WTC11 (cell line): Measurements from ENCODE around the gene GRM5. TPM values are rescaled to one million over a fixed set of nuclear protein-coding genes. Genes with fewer than 3 reads are reported as not detected.

Experiments
- ATAC-seq: fragments of 200-7000 bp; cut with Tn5 transposase; 2 replicates; pipeline ENCODE4 v1.10.0; 2021; ENCODE audit warnings: mild to moderate bottlenecking, moderate library complexity
- CTCF ChIA-PET: fragments of 300-600 bp; sonication (Branson Sonifier 250); formaldehyde crosslinking; loops from one replicate; lab custom pipeline; 2021; ENCODE audit warnings: antibody characterized with exemption; lab: Charles Lee
- POLR2A ChIA-PET: fragments of 350-600 bp; sonication (Branson Sonifier 250); formaldehyde crosslinking; loops from one replicate; lab custom pipeline; 2021; ENCODE audit warnings: antibody characterized with exemption; lab: Charles Lee
- DNase-seq: peaks from one replicate; pipeline ENCODE4 v3.0.0; 2021; ENCODE audit warnings: low spot score
- H3K27ac Mint-ChIP-seq: 2 replicates; pipeline ENCODE4 v1.8.0; 2021; ENCODE audit warnings: mixed read lengths
- H3K27me3 Mint-ChIP-seq: 2 replicates; pipeline ENCODE4 v1.8.0; 2021; ENCODE audit warnings: low read depth, mild to moderate bottlenecking, moderate library complexity, mixed read lengths
- H3K36me3 Mint-ChIP-seq: 2 replicates; pipeline ENCODE4 v1.8.0; 2021; ENCODE audit warnings: mixed read lengths
- H3K4me1 Mint-ChIP-seq: 2 replicates; pipeline ENCODE4 v1.8.0; 2022; ENCODE audit warnings: mixed read lengths
- H3K4me3 Mint-ChIP-seq: 2 replicates; pipeline ENCODE4 v1.8.0; 2021; ENCODE audit warnings: mild to moderate bottlenecking, moderate library complexity, mixed read lengths
- H3K9me3 Mint-ChIP-seq: 2 replicates; pipeline ENCODE4 v1.8.0; 2021; ENCODE audit warnings: mixed read lengths
- GTF2I ChIP-seq: fragments of 250-450 bp; sonication (Bioruptor Pico); conservative IDR thresholded peaks from 2 replicates; pipeline ENCODE4 v1.4.0; 2021; ENCODE audit warnings: mild to moderate bottlenecking
- HMGA2 ChIP-seq: fragments of 250-450 bp; sonication (Bioruptor Pico); IDR thresholded peaks from 2 replicates; pipeline ENCODE4 v1.4.0; 2021; ENCODE audit warnings: mild to moderate bottlenecking, moderate library complexity
- SMAD3 ChIP-seq: sonication (generic); formaldehyde crosslinking; IDR thresholded peaks from 2 replicates; pipeline ENCODE4 v1.8.0; 2022; ENCODE audit warnings: missing genetic modification reagents, mild to moderate bottlenecking, borderline replicate concordance
- SOX15 ChIP-seq: fragments of 250-450 bp; sonication (Bioruptor Pico); IDR thresholded peaks from 2 replicates; pipeline ENCODE4 v1.9.0; 2021; ENCODE audit warnings: mild to moderate bottlenecking
- ZBTB21 ChIP-seq: sonication (generic); formaldehyde crosslinking; IDR thresholded peaks from 2 replicates; pipeline ENCODE4 v1.8.1; 2023; ENCODE audit warnings: mild to moderate bottlenecking, missing genetic modification reagents, borderline replicate concordance
- ZNF219 ChIP-seq: sonication (generic); formaldehyde crosslinking; IDR thresholded peaks from 2 replicates; pipeline ENCODE4 v1.8.0; 2023; ENCODE audit warnings: missing genetic modification reagents, mild to moderate bottlenecking, borderline replicate concordance
- ZNF423 ChIP-seq: fragments of 250-450 bp; sonication (Bioruptor Pico); IDR thresholded peaks from 2 replicates; pipeline ENCODE4 v2.1.2; 2022; ENCODE audit warnings: mild to moderate bottlenecking, moderate library complexity
- total RNA-seq: library from RNA; stranded (reverse); gene quantifications from 3 replicates; pipeline ENCODE4 v1.2.3, GENCODE V29; 2021
- TF ChIP-seq, protein P1 (sequence below): fragments of 250-450 bp; sonication (Bioruptor Pico); IDR thresholded peaks from 2 replicates; pipeline ENCODE4 v1.9.0; 2021; ENCODE audit warnings: mild to moderate bottlenecking, borderline replicate concordance
- TF ChIP-seq, protein P2 (sequence below): sonication (generic); formaldehyde crosslinking; conservative IDR thresholded peaks from 2 replicates; pipeline ENCODE4 v1.8.1; 2022; ENCODE audit warnings: mild to moderate bottlenecking, missing genetic modification reagents
- TF ChIP-seq, protein P3 (sequence below): fragments of 250-450 bp; sonication (Bioruptor Pico); IDR thresholded peaks from 2 replicates; pipeline ENCODE4 v1.9.0; 2021; ENCODE audit warnings: mild to moderate bottlenecking
- TF ChIP-seq, protein P4 (sequence below): fragments of 250-450 bp; sonication (Bioruptor Pico); conservative IDR thresholded peaks from 2 replicates; pipeline ENCODE4 v1.9.0; 2021; ENCODE audit warnings: mild to moderate bottlenecking
- TF ChIP-seq, protein P5 (sequence below): sonication (generic); formaldehyde crosslinking; IDR thresholded peaks from 2 replicates; pipeline ENCODE4 v1.8.0; 2023; ENCODE audit warnings: mild to moderate bottlenecking, missing genetic modification reagents
- TF ChIP-seq, protein P6 (sequence below): sonication (generic); formaldehyde crosslinking; IDR thresholded peaks from 2 replicates; pipeline ENCODE4 v1.8.1; 2023; ENCODE audit warnings: mild to moderate bottlenecking, missing genetic modification reagents, moderate library complexity
- TF ChIP-seq, protein P7 (sequence below): sonication (generic); formaldehyde crosslinking; IDR thresholded peaks from 2 replicates; pipeline ENCODE4 v1.8.0; 2022; ENCODE audit warnings: mild to moderate bottlenecking, missing genetic modification reagents
- TF ChIP-seq, protein P8 (sequence below): sonication (generic); formaldehyde crosslinking; IDR thresholded peaks from 2 replicates; pipeline ENCODE4 v1.8.1; 2022; ENCODE audit warnings: mild to moderate bottlenecking, missing genetic modification reagents, moderate library complexity, borderline replicate concordance

GRM5 gene
- total RNA-seq, 1 experiment from 2014 or later: 0.13 TPM

DNA sequence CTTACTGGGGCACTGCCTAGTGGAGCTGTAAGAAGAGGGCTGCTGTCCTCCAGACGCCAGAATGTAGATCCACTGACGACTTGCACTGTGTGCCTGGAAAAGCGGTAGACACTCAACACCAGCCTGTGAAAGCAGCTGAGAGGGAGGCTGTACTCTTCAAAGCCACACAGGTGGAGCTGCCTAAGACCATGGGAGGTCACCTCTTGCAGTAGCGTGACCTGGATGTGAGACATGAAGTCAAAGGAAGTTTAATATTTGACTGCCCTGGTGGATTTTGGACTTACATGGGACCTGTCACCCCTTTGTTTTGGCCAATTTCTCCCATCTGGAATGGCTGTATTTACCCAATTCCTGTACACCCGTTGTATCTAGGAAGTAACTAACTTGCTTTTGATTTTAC is 531.6 kb downstream of the GRM5 start:
- Mint-ChIP-seq H3K4me3 (no peak overlapping the region), H3K27me3 (no peaks in the 10 kb centered on the region), H3K4me1 (no peaks in the 10 kb centered on the region), H3K27ac (no peak overlapping the region), H3K36me3 (no peaks in the 10 kb centered on the region), H3K9me3 (0 out of 2 replicates have a peak, but pooled peaks cover 3% of the 10 kb centered on the region)
- POLR2A ChIA-PET: interaction anchor here (0.6 kb wide), 1 partner anchor 395 kb away, joined by 6 read pairs; no protein-coding TSS in a partner anchor
- TF ChIP-seq HMGA2 (CRISPR knock-in tag) (no peak), ZBTB21 (CRISPR knock-in tag) (no peak), SMAD3 (CRISPR knock-in tag) (no peak), ZNF423 (no peak), SOX15 (CRISPR knock-in tag) (no peak), GTF2I (CRISPR knock-in tag) (no peak), ZNF219 (no peak)
- TF ChIP-seq, protein P1, sequence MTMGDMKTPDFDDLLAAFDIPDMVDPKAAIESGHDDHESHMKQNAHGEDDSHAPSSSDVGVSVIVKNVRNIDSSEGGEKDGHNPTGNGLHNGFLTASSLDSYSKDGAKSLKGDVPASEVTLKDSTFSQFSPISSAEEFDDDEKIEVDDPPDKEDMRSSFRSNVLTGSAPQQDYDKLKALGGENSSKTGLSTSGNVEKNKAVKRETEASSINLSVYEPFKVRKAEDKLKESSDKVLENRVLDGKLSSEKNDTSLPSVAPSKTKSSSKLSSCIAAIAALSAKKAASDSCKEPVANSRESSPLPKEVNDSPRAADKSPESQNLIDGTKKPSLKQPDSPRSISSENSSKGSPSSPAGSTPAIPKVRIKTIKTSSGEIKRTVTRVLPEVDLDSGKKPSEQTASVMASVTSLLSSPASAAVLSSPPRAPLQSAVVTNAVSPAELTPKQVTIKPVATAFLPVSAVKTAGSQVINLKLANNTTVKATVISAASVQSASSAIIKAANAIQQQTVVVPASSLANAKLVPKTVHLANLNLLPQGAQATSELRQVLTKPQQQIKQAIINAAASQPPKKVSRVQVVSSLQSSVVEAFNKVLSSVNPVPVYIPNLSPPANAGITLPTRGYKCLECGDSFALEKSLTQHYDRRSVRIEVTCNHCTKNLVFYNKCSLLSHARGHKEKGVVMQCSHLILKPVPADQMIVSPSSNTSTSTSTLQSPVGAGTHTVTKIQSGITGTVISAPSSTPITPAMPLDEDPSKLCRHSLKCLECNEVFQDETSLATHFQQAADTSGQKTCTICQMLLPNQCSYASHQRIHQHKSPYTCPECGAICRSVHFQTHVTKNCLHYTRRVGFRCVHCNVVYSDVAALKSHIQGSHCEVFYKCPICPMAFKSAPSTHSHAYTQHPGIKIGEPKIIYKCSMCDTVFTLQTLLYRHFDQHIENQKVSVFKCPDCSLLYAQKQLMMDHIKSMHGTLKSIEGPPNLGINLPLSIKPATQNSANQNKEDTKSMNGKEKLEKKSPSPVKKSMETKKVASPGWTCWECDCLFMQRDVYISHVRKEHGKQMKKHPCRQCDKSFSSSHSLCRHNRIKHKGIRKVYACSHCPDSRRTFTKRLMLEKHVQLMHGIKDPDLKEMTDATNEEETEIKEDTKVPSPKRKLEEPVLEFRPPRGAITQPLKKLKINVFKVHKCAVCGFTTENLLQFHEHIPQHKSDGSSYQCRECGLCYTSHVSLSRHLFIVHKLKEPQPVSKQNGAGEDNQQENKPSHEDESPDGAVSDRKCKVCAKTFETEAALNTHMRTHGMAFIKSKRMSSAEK (CRISPR knock-in tag): no peak
- TF ChIP-seq, protein P2, sequence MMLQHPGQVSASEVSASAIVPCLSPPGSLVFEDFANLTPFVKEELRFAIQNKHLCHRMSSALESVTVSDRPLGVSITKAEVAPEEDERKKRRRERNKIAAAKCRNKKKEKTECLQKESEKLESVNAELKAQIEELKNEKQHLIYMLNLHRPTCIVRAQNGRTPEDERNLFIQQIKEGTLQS (CRISPR knock-in tag): no peak
- TF ChIP-seq, protein P3, sequence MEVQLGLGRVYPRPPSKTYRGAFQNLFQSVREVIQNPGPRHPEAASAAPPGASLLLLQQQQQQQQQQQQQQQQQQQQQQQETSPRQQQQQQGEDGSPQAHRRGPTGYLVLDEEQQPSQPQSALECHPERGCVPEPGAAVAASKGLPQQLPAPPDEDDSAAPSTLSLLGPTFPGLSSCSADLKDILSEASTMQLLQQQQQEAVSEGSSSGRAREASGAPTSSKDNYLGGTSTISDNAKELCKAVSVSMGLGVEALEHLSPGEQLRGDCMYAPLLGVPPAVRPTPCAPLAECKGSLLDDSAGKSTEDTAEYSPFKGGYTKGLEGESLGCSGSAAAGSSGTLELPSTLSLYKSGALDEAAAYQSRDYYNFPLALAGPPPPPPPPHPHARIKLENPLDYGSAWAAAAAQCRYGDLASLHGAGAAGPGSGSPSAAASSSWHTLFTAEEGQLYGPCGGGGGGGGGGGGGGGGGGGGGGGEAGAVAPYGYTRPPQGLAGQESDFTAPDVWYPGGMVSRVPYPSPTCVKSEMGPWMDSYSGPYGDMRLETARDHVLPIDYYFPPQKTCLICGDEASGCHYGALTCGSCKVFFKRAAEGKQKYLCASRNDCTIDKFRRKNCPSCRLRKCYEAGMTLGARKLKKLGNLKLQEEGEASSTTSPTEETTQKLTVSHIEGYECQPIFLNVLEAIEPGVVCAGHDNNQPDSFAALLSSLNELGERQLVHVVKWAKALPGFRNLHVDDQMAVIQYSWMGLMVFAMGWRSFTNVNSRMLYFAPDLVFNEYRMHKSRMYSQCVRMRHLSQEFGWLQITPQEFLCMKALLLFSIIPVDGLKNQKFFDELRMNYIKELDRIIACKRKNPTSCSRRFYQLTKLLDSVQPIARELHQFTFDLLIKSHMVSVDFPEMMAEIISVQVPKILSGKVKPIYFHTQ (CRISPR knock-in tag): no peak
- TF ChIP-seq, protein P4, sequence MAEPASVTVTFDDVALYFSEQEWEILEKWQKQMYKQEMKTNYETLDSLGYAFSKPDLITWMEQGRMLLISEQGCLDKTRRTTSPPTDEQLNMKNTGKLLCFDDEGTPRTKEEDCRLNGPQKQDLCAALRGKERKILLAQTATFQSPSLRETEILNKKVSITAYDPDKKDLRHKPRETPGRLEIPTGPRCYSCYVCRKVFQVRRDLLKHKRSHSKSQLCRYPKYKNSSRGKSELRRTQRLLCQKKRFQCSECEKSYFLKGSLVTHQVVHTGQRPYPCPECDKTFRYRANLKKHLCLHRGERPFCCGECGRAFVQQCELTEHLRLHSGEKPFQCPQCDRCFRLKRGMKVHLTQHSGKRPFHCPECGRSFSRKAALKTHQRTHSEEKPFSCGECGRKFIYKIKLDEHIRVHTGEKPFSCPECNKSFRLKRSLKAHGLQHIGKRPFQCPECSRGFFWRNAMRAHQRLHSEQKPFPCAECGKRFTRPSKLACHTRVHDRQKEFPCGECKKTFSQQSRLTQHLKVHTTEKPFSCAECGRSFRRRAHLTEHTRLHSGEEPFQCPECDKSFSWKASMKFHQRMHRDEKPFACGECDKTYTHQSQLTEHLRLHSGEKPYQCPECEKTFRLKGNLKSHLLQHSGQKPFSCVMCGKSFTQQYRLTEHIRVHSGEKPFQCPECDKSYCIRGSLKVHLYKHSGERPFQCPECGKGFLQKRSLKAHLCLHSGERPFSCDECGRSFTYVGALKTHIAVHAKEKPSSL: no peak
- TF ChIP-seq, protein P5, sequence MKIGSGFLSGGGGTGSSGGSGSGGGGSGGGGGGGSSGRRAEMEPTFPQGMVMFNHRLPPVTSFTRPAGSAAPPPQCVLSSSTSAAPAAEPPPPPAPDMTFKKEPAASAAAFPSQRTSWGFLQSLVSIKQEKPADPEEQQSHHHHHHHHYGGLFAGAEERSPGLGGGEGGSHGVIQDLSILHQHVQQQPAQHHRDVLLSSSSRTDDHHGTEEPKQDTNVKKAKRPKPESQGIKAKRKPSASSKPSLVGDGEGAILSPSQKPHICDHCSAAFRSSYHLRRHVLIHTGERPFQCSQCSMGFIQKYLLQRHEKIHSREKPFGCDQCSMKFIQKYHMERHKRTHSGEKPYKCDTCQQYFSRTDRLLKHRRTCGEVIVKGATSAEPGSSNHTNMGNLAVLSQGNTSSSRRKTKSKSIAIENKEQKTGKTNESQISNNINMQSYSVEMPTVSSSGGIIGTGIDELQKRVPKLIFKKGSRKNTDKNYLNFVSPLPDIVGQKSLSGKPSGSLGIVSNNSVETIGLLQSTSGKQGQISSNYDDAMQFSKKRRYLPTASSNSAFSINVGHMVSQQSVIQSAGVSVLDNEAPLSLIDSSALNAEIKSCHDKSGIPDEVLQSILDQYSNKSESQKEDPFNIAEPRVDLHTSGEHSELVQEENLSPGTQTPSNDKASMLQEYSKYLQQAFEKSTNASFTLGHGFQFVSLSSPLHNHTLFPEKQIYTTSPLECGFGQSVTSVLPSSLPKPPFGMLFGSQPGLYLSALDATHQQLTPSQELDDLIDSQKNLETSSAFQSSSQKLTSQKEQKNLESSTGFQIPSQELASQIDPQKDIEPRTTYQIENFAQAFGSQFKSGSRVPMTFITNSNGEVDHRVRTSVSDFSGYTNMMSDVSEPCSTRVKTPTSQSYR: no peak
- TF ChIP-seq, protein P6, sequence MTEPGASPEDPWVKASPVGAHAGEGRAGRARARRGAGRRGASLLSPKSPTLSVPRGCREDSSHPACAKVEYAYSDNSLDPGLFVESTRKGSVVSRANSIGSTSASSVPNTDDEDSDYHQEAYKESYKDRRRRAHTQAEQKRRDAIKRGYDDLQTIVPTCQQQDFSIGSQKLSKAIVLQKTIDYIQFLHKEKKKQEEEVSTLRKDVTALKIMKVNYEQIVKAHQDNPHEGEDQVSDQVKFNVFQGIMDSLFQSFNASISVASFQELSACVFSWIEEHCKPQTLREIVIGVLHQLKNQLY (CRISPR knock-in tag): no peak
- TF ChIP-seq, protein P7, sequence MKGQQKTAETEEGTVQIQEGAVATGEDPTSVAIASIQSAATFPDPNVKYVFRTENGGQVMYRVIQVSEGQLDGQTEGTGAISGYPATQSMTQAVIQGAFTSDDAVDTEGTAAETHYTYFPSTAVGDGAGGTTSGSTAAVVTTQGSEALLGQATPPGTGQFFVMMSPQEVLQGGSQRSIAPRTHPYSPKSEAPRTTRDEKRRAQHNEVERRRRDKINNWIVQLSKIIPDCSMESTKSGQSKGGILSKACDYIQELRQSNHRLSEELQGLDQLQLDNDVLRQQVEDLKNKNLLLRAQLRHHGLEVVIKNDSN (CRISPR knock-in tag): no peak
- TF ChIP-seq, protein P8, sequence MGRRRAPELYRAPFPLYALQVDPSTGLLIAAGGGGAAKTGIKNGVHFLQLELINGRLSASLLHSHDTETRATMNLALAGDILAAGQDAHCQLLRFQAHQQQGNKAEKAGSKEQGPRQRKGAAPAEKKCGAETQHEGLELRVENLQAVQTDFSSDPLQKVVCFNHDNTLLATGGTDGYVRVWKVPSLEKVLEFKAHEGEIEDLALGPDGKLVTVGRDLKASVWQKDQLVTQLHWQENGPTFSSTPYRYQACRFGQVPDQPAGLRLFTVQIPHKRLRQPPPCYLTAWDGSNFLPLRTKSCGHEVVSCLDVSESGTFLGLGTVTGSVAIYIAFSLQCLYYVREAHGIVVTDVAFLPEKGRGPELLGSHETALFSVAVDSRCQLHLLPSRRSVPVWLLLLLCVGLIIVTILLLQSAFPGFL: no peak
- ATAC-seq (no peak), DNase-seq (no peak)
- CTCF ChIA-PET: no interaction called here
